HepG2 (cell line): ENCODE data around the gene ENTPD6. TPM values are rescaled to one million over a fixed set of nuclear protein-coding genes. Genes with fewer than 3 reads are reported as not detected.

Source experiments
- ARID4A ChIP-seq: sonication (generic); formaldehyde crosslinking; IDR thresholded peaks from 2 replicates; pipeline ENCODE4 v1.5.0; 2020; ENCODE audit warnings: mild to moderate bottlenecking, missing genetic modification reagents, borderline replicate concordance
- PPARG ChIP-seq: conservative IDR thresholded peaks from 2 replicates; pipeline ENCODE4 v1.6.1; 2016; ENCODE audit warnings: missing biosample characterization, missing genetic modification reagents
- SOX5 ChIP-seq: IDR thresholded peaks from 2 replicates; pipeline ENCODE4 v1.6.1; 2016; ENCODE audit warnings: borderline replicate concordance
- TAF1 ChIP-seq: sonication (generic); formaldehyde crosslinking; IDR thresholded peaks from 2 replicates; pipeline ENCODE4 v1.4.0; 2020; ENCODE audit warnings: missing genetic modification reagents
- ZBTB7A ChIP-seq: sonication (generic); formaldehyde crosslinking; IDR thresholded peaks from 2 replicates; pipeline ENCODE4 v1.8.0; 2022; ENCODE audit warnings: mild to moderate bottlenecking, missing genetic modification reagents
- ZFP36L2 ChIP-seq: sonication (generic); formaldehyde crosslinking; IDR thresholded peaks from 2 replicates; pipeline ENCODE4 v1.4.0; 2020; ENCODE audit warnings: missing genetic modification reagents
- ZNF7 ChIP-seq: IDR thresholded peaks from 2 replicates; pipeline ENCODE4 v1.6.1; 2016; ENCODE audit warnings: missing biosample characterization, missing genetic modification reagents
- ZNF782 ChIP-seq: sonication (generic); formaldehyde crosslinking; IDR thresholded peaks from 2 replicates; pipeline ENCODE4 v1.4.0; 2020; ENCODE audit warnings: missing genetic modification reagents, mild to moderate bottlenecking, borderline replicate concordance
- polyA plus RNA-seq, 8 experiments: library from polyadenylated mRNA; depleted of rRNA in 3 of 8; stranded (reverse) in 7 of 8; unstranded in 1 of 8; fragments of >200 nt; fragmentation: Illumina TruSeq in 4 of 8; extraction: Trizol in 4 of 8; gene quantifications; 2 replicates each; pipeline versions ENCODE4 v1.2.1 to v1.2.3, GENCODE V29; 2011 to 2016; ENCODE audit warnings: low read depth in 4 of 8, missing spikeins in 1 of 8, mixed read lengths in 1 of 8; ENCODE audit not compliant: insufficient read depth in 1 of 8
- total RNA-seq, 5 experiments: library from RNA; depleted of rRNA; stranded (reverse); fragments of >200 nt; fragmentation: Illumina TruSeq; extraction: Trizol; gene quantifications; 2 replicates each; pipeline ENCODE4 v1.2.3, GENCODE V29; 2016; ENCODE audit warnings: low read depth in 1 of 5
- TF ChIP-seq, protein P1 (sequence below): sonication (generic); formaldehyde crosslinking; conservative IDR thresholded peaks from 2 replicates; pipeline ENCODE4 v1.8.0; 2022; ENCODE audit warnings: mild to moderate bottlenecking, moderate library complexity, missing genetic modification reagents
- TF ChIP-seq, protein P2 (sequence below): IDR thresholded peaks from 2 replicates; pipeline ENCODE4 v1.6.1; 2016; ENCODE audit warnings: missing compliant biosample characterization, missing genetic modification reagents, borderline replicate concordance
- TF ChIP-seq, protein P3 (sequence below): sonication (generic); formaldehyde crosslinking; IDR thresholded peaks from 2 replicates; pipeline ENCODE4 v1.8.1; 2023; ENCODE audit warnings: mild to moderate bottlenecking, inconsistent platforms, moderate library complexity, missing genetic modification reagents, borderline replicate concordance
- TF ChIP-seq, protein P4 (sequence below): sonication (generic); formaldehyde crosslinking; IDR thresholded peaks from 2 replicates; pipeline ENCODE4 v1.5.1; 2020; ENCODE audit warnings: mild to moderate bottlenecking, missing genetic modification reagents, moderate library complexity
- TF ChIP-seq, protein P5 (sequence below): sonication (generic); formaldehyde crosslinking; conservative IDR thresholded peaks from 2 replicates; pipeline ENCODE4 v1.4.0; 2020; ENCODE audit warnings: mild to moderate bottlenecking, missing genetic modification reagents, moderate library complexity

The ENTPD6 gene
- total and polyA plus RNA-seq, 2 of the 13 experiments (the other 11 are each of a cell fraction or from before 2014, with no cell fraction given), result 164 to 172 TPM

GRCh38 chr20:25222461-25223178 lies 27.1 kb downstream of the ENTPD6 start (continued):
- TF ChIP-seq, protein P1, sequence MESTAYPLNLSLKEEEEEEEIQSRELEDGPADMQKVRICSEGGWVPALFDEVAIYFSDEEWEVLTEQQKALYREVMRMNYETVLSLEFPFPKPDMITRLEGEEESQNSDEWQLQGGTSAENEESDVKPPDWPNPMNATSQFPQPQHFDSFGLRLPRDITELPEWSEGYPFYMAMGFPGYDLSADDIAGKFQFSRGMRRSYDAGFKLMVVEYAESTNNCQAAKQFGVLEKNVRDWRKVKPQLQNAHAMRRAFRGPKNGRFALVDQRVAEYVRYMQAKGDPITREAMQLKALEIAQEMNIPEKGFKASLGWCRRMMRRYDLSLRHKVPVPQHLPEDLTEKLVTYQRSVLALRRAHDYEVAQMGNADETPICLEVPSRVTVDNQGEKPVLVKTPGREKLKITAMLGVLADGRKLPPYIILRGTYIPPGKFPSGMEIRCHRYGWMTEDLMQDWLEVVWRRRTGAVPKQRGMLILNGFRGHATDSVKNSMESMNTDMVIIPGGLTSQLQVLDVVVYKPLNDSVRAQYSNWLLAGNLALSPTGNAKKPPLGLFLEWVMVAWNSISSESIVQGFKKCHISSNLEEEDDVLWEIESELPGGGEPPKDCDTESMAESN (CRISPR knock-in tag), result 0 out of 2 replicates have a peak, but pooled peaks have one; percentile 25
- TF ChIP-seq PPARG (CRISPR knock-in tag) (no peak), ARID4A (peak; percentile 62; the same call in 1 of the 2 replicates), TAF1 (CRISPR knock-in tag) (peak; percentile 30; the same call in 1 of the 2 replicates), SOX5 (CRISPR knock-in tag) (peak; percentile 1; the same call in 1 of the 2 replicates), ZFP36L2 (CRISPR knock-in tag) (no peak), ZBTB7A (CRISPR knock-in tag) (no peak), ZNF782 (CRISPR knock-in tag) (peak; percentile 56; the same call in 1 of the 2 replicates), ZNF7 (CRISPR knock-in tag) (0 out of 2 replicates have a peak, but pooled peaks have one; percentile 51)
- TF ChIP-seq, protein P2, sequence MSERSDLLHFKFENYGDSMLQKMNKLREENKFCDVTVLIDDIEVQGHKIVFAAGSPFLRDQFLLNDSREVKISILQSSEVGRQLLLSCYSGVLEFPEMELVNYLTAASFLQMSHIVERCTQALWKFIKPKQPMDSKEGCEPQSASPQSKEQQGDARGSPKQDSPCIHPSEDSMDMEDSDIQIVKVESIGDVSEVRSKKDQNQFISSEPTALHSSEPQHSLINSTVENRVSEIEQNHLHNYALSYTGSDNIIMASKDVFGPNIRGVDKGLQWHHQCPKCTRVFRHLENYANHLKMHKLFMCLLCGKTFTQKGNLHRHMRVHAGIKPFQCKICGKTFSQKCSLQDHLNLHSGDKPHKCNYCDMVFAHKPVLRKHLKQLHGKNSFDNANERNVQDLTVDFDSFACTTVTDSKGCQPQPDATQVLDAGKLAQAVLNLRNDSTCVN, result 0 out of 2 replicates have a peak, but pooled peaks have one; percentile 2
- TF ChIP-seq, protein P3, sequence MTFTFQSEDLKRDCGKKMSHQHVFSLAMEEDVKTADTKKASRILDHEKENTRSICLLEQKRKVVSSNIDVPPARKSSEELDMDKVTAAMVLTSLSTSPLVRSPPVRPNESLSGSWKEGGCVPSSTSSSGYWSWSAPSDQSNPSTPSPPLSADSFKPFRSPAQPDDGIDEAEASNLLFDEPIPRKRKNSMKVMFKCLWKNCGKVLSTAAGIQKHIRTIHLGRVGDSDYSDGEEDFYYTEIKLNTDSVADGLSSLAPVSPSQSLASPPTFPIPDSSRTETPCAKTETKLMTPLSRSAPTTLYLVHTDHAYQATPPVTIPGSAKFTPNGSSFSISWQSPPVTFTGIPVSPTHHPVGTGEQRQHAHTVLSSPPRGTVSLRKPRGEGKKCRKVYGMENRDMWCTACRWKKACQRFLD (CRISPR knock-in tag), result peak; percentile 47; the same call in 1 of the 2 replicates
- TF ChIP-seq, protein P4, sequence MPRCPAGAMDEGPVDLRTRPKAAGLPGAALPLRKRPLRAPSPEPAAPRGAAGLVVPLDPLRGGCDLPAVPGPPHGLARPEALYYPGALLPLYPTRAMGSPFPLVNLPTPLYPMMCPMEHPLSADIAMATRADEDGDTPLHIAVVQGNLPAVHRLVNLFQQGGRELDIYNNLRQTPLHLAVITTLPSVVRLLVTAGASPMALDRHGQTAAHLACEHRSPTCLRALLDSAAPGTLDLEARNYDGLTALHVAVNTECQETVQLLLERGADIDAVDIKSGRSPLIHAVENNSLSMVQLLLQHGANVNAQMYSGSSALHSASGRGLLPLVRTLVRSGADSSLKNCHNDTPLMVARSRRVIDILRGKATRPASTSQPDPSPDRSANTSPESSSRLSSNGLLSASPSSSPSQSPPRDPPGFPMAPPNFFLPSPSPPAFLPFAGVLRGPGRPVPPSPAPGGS (CRISPR knock-in tag), result 0 out of 2 replicates have a peak, but pooled peaks have one; percentile 25
- TF ChIP-seq, protein P5, sequence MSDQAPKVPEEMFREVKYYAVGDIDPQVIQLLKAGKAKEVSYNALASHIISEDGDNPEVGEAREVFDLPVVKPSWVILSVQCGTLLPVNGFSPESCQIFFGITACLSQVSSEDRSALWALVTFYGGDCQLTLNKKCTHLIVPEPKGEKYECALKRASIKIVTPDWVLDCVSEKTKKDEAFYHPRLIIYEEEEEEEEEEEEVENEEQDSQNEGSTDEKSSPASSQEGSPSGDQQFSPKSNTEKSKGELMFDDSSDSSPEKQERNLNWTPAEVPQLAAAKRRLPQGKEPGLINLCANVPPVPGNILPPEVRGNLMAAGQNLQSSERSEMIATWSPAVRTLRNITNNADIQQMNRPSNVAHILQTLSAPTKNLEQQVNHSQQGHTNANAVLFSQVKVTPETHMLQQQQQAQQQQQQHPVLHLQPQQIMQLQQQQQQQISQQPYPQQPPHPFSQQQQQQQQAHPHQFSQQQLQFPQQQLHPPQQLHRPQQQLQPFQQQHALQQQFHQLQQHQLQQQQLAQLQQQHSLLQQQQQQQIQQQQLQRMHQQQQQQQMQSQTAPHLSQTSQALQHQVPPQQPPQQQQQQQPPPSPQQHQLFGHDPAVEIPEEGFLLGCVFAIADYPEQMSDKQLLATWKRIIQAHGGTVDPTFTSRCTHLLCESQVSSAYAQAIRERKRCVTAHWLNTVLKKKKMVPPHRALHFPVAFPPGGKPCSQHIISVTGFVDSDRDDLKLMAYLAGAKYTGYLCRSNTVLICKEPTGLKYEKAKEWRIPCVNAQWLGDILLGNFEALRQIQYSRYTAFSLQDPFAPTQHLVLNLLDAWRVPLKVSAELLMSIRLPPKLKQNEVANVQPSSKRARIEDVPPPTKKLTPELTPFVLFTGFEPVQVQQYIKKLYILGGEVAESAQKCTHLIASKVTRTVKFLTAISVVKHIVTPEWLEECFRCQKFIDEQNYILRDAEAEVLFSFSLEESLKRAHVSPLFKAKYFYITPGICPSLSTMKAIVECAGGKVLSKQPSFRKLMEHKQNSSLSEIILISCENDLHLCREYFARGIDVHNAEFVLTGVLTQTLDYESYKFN (CRISPR knock-in tag), result peak; percentile 25; the same call in 1 of the 2 replicates
